ENCODE results near the gene CCNE1.
"Not testable (repeated sequence)": the region's sequence is repeated elsewhere in the genome, so short reads cannot be mapped to it uniquely, and the experiment has no call there.

Gene CCNE1

GRCh38 chr19:29789007-29789406, 22.8 kb upstream of the CCNE1 start:
- no peak for DNase-seq

GRCh38 chr19:29793116-29793727, 18.6 kb upstream of the CCNE1 start:
- DNase-seq: no peak

GRCh38 chr19:29794490-29794889, 17.3 kb upstream of the CCNE1 start:
- not testable (repeated sequence) for DNase-seq

- no peak for DNase-seq
Measured at GRCh38 chr19:29795461-29796172, 16.2 kb upstream of the CCNE1 start.

GRCh38 chr19:29796173-29796573, 15.6 kb upstream of the CCNE1 start:
- no peak for DNase-seq

GRCh38 chr19:29798774-29799497, 12.9 kb upstream of the CCNE1 start:
- DNase-seq: no peak

- no peak for DNase-seq
Measured at GRCh38 chr19:29800100-29800825, 11.5 kb upstream of the CCNE1 start.

GRCh38 chr19:29803951-29804350, 7.8 kb upstream of the CCNE1 start:
- not testable (repeated sequence) for DNase-seq

- no peak for DNase-seq
Measured at GRCh38 chr19:29804493-29804892, 7.3 kb upstream of the CCNE1 start.

GRCh38 chr19:29805031-29805965, 6.5 kb upstream of the CCNE1 start:
- DNase-seq: no peak

- DNase-seq: no peak
Measured at GRCh38 chr19:29806098-29806866, 5.5 kb upstream of the CCNE1 start.

GRCh38 chr19:29807178-29807577, 4.6 kb upstream of the CCNE1 start:
- no peak for DNase-seq

GRCh38 chr19:29807870-29808405, 3.9 kb upstream of the CCNE1 start:
- DNase-seq: no peak

GRCh38 chr19:29809795-29810503, 1.8 kb upstream of the CCNE1 start:
- no peak for DNase-seq

- DNase-seq: no peak
Measured at GRCh38 chr19:29810504-29810871, 1.3 kb upstream of the CCNE1 start.

GRCh38 chr19:29812080-29812880, 489 bp downstream of the CCNE1 start:
- no peak for DNase-seq

GRCh38 chr19:29812881-29813275, 1.1 kb downstream of the CCNE1 start:
- DNase-seq: no peak

- DNase-seq: no peak
Measured at GRCh38 chr19:29813642-29814041, 1.9 kb downstream of the CCNE1 start.

GRCh38 chr19:29815231-29815630, 3.4 kb downstream of the CCNE1 start:
- no peak for DNase-seq

GRCh38 chr19:29817316-29817715, 5.5 kb downstream of the CCNE1 start:
- DNase-seq: no peak

Data from inflammatory macrophage treated with lipopolysaccharide for 1 hour (primary cell).